ENCODE data around the gene TSPAN11. TPM values are rescaled to one million over a fixed set of nuclear protein-coding genes. Genes with fewer than 3 reads are reported as not detected.
"Not testable (repeated sequence)": the region's sequence is repeated elsewhere in the genome, so short reads cannot be mapped to it uniquely, and the experiment has no call there.

Gene TSPAN11
- not detected for total RNA-seq

DNA sequence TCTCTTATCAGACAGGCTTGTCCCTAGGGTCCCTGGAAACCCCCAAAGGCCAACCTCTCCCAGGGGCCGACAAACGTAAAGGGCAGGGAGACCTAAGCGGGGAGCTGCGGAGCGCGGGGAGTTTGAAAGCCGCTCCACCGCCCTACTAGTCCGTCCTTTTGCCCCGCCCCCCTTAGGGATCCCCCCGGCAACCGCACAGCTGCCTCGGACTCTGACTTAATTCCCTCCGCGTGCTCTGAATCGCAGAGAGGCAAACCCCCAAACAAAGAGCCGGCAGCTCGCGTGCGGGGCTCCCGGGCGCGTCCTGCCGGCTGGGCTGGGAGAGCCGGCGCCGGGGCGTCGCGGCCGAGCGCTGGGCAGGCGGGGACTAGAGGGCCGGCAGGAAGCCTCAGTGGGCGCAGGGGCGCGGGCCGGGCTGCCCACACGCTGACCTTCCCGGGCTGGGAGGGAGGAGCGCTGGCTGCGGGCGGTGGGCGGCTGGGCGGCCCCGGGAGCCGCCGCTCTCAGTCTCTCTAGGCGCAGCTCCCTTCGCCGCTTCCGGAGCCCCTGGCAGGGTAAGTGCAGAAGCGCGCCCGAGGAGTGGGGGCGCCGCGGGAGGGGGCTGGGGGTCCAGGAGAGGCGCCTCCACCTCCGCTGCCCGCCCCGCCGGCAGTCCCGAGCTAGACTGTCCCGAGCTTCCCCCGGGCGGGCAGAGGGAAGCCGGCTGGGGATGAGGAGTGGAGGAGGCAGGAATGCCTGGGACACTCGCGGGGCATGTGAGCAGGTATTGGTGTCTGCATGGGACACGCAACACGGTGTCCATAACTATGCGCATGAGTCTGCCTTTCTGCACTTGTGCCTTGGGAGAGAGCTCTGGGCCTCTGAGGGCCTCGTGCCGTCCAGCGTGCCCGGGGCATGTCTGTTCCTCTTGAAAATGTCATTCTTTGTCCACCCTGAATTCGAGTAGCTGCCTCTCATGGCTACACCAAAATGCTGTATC, at the start of gene TSPAN11:
Gene TSPAN11, plus strand, starts transcription at position 506 of the 979 bp plus-strand sequence. CDS start 27,244 bp downstream, outside the sequence.
- ChIA-PET POLR2A (no interaction called here), CTCF (no interaction called here)

DNA sequence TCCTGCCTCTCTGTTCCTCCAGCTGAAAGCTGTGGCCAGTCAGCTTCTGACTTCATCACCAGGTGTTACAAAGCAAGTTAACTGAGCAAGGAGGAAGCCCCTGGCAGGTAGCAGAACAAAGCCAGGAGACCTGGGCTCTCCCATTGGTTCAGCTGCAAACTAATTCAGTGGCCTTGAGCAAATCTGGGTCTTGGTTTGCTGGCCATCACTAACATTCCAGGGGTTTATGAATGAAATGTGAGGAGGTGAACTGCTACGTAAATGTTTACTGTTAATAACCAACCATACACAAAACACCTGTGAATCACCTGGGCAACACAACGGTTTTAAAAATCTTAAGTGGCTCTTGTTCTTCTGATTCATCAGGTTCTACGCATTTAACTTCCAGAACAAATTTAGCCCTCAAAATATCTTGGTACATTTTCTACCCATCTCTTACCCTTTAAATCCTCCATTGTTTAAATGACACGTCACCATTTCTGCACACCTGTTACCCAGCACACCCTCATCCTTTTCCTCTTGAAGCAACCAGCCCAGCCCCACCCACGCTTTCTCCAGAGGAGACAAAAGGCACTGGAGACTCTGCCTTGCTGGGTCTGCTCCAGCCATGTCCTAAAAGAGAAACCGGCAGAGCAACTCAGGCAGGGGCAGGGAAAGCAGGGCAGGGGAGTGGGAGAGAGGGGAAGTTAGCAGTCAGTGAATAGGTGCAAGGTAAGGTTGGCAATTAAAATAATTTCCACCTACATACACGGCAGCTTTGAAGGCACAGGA, 49.3 kb upstream of the TSPAN11 start:
- ChIA-PET POLR2A (no interaction called here), CTCF (no interaction called here)

GRCh38 chr12:30878024-30878423, 48.5 kb upstream of the TSPAN11 start:
- ChIA-PET CTCF (no interaction called here), POLR2A (no interaction called here)

DNA sequence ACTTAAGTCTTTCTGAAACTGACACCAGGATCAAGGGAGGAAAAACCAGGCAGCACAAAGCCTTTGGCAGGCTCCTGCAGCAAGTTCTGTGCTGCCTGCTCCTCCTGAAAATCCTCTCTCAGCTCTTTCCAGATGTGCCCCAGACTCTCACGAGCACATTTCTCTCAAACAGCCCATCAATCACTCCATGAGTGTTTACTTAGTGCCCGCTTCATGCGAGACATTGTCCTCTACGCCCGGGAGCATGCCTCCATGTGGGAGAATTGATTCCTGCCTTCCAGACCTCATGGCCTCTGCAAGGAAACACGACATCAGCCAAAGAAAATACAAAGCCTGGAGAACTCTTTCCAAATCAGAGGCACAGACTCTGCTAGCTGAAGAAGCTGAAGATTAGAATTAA, 46.5 kb upstream of the TSPAN11 start:
- ChIA-PET POLR2A (no interaction called here), CTCF (no interaction called here)

- CTCF ChIA-PET = no interaction called here
- POLR2A ChIA-PET = no interaction called here
Measured at GRCh38 chr12:30880813-30881212, 45.7 kb upstream of the TSPAN11 start.

- POLR2A ChIA-PET = no interaction called here
Measured at GRCh38 chr12:30882706-30883105, 43.8 kb upstream of the TSPAN11 start.

DNA sequence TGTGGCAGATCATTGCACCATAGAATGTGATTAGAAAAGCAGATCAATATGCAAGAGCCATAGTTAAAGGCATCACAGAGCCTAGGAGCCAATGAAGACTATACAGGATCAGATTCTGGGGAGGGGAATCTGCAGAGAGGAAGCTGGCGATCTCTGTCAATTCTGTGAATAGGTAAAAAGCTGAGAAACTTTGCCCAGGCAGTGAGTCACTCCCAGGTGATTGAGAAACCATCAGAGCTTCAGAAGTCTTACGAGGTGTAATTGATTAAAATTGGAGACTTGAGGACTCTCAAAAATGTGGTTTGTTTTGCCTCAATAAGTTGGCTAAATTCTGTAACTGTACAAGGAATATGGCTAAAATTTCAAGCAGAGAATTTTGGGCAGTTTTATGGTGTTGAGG, 41.7 kb upstream of the TSPAN11 start:
- POLR2A ChIA-PET = no interaction called here
- CTCF ChIA-PET = no interaction called here

More at GRCh38 chr12:30882706-30883105, 43.8 kb upstream of the TSPAN11 start:
- CTCF ChIA-PET = interaction anchor here (0.8 kb wide), 1 partner anchor 103 kb away, joined by 3 read pairs; no protein-coding TSS in a partner anchor

- CTCF ChIA-PET = no interaction called here
- POLR2A ChIA-PET = no interaction called here
Measured at GRCh38 chr12:30885321-30885720, 41.2 kb upstream of the TSPAN11 start.

DNA sequence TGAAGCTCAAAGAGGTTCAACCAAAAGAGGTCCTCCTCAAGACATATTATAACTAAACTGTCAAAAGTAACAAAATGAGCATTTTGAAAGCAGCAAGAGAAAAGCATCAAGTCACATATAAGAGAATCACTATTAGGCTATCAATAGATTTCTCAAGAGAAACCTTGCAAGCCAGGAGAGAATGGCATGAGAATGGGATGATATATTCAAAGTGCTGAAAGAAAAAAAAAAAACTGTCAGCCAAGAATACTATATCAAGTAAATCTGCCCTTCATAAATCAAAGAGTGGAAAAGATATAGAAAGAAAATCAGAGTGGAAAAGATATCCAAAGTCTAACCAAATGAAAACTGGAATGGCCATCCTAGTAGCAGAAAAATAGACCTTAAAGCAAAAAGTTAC, 39.3 kb upstream of the TSPAN11 start:
- POLR2A ChIA-PET = no interaction called here
- CTCF ChIA-PET = no interaction called here

DNA sequence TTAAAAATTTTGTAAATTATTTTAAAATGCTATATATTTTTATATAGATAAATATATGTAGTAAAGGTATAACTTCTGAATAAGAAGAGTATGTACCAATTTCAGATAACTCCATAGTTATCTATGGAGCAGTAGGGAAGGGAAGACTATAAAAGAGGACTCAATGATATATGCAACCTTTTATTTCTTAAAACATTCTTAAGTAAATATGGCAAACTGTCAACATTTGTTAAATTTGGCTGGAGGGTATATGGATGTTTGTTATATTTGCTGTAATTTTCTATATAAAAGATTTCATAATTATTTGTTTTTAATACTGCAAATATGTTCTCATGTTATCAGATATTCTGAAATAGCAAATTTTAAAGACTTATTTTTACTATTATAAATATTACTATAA, 38.3 kb upstream of the TSPAN11 start:
- ChIA-PET POLR2A (no interaction called here), CTCF (no interaction called here)

- POLR2A ChIA-PET, CTCF ChIA-PET: not testable (repeated sequence)
Measured at GRCh38 chr12:30894531-30894930, 32.0 kb upstream of the TSPAN11 start.

DNA sequence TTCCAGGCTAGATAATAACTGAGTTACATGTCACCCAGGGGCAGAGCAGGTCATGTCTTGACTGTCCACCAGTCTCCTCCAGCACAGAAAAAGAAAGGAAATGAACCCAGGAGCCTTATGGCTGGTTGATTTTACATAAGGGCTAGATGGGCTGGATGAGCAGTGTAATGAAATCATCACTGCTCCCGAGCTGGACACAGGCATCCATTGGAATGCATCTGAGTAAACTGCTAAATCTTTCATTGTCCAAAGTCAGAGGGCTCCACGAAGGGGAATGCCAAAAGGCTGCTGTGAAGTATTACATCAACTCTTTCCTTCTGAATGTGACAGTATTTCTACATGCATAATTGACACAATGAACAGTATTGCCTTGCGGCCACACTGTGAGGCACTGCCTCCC, 30.1 kb upstream of the TSPAN11 start:
- POLR2A ChIA-PET = no interaction called here
- CTCF ChIA-PET = no interaction called here

DNA sequence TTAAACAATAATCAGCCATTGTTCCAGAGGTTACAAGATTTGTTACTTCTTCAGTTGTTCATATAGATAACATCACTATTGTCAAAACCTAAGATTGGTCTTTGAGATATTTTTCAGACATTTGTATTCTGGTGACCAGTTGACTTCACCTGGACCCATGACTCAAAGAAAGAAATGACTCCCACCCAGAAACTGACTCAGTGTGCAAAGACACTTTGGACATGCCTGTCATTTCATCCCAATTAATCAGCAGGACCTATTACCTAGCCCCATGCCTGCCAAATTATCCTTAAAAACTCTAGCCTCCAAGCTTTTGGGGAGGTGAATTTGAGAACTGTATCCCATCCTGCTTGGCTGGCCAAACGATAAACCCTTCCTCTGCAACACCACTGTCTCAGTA, 27.7 kb upstream of the TSPAN11 start:
- ChIA-PET POLR2A (no interaction called here), CTCF (no interaction called here)

DNA sequence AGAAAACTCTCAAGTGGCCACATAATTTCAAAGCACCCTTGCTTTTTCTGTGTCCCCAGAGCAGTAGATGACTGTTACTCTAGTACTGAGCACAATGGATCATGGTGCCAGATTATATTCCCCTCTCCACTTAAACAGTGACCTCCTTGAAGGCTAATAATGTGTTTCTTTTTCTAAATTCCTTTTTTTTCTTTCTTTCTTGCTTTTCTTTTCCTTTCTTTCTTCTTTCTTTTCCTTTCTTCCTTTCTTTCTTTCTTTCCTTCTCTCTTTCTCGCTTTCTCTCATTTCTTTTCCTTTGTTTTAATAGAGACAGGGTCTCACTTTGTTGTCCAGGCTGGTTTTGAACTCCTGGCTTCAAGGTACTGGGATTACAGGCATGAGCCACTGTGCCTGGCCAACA, 26.2 kb upstream of the TSPAN11 start:
- POLR2A ChIA-PET = no interaction called here

DNA sequence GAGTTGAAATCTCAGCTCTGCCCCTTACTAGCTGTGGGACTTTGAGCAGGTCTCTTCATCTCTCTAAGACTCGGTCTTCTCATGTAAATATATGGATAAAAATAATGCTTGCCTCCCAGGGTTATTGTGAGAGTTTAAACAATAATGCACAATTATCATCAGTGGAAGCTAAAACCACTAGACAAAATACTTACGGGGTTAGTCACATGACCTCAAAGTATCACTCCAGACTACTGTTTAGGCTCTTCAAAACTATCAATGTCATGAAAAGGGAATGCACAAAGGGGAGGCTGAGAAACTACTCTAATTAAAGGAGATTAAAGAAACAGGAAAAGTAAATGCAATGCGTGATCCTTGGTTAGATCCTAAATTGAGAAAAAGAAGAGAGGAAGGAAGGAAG, 24.5 kb upstream of the TSPAN11 start:
- CTCF ChIA-PET = no interaction called here
- POLR2A ChIA-PET = no interaction called here

More for the DNA sequence above, 26.2 kb upstream of the TSPAN11 start:
- CTCF ChIA-PET = no interaction called here

DNA sequence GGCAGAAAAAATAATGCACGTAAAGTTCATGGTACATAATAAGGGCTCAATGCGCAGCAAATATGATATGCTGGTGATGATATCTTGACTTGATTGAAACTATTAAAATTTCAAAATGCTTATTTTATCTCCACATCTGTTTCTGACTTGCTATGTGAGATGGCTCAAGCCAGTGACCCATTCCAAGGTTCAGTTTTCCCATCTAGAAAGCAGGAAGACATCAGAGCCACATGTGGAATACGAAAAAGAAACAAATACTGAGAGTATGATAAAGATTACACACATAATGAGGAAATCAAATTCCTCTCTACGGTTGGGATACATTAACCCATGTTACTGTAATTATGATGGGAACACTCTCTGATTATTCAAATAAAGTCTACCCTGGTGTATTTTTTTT, 24.0 kb upstream of the TSPAN11 start:
- POLR2A ChIA-PET = no interaction called here
- CTCF ChIA-PET = no interaction called here

DNA sequence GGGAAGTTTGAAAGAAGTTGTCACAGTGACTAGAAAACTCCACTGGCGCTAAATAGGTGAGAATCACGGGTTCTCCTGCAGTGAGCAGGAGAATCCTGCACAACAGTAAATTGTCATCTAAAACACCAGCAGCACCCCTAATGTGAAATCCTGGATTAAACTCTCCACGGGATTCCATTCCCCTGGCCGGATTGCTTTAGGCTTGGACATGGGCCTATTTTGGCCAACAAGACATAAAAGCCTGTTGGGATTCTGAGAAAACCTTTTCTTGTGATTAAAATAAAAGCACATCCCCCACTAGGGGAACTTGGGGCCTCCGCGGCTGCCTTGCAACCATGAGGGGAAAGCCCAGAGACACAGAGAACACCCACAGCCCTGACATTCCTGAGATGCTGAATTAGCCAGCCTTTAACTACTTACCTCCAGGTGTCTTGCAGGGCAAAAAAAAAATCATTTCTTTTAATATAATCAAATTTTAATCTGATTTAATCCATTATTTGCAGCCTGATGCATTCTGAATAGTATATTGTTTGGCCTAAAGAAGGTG, 21.0 kb upstream of the TSPAN11 start:
- POLR2A ChIA-PET = no interaction called here
- CTCF ChIA-PET = no interaction called here

- ChIA-PET POLR2A (no interaction called here), CTCF (no interaction called here)
Measured at GRCh38 chr12:30908076-30908721, 18.3 kb upstream of the TSPAN11 start.

DNA sequence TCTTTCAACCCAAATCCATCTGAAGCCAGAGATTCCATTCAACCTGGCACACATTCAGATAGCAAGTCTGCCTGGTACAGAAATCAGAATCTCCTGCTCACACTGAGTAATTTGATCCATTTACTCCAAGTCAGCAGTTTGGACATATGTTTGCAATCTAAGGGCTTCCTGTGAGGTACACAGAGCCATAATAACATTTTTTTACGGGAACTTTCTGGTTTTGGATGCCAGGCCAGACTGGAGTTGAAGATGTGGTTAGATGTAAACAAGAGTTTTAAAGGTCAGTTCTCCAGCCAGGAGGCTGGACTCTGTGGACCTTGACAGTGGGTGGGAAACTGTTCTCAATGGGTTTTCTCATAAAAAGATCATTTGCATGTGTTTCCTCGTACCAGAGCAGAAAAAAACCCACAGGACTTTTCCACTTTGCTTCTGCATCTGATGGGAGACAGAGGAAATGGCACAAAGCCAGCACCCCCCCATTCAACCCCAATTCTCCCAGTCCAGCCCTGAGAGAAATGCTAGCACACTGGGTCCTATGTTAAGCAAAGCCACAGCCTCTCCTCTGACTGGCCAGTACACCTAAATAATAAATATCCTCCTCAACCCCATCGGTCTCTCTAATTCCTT, 17.7 kb upstream of the TSPAN11 start:
- CTCF ChIA-PET = no interaction called here
- POLR2A ChIA-PET = no interaction called here

All from activated CD8-positive, alpha-beta memory T cell treated with anti-CD3 and anti-CD28 coated beads for 36 hours (primary cell).